Neural crest cell (in vitro differentiated cells): ENCODE measurements around the gene AXIN2. TPM values are rescaled to one million over a fixed set of nuclear protein-coding genes. Genes with fewer than 3 reads are reported as not detected.
"Not testable (repeated sequence)": the region's sequence is repeated elsewhere in the genome, so short reads cannot be mapped to it uniquely, and the experiment has no call there.

Experiments
- DNase-seq: peaks from one replicate; pipeline ENCODE4 v3.0.0; 2021; ENCODE audit warnings: low read depth, mixed read lengths, low spot score
- H3K27ac Mint-ChIP-seq: one replicate; pipeline ENCODE4 v1.8.0; 2021; ENCODE audit warnings: mild to moderate bottlenecking, mixed read lengths; ENCODE audit not compliant: unreplicated experiment
- H3K27me3 Mint-ChIP-seq: 2 replicates; pipeline ENCODE4 v1.8.0; 2021; ENCODE audit warnings: low read depth, mild to moderate bottlenecking, mixed read lengths
- H3K36me3 Mint-ChIP-seq: 2 replicates; pipeline ENCODE4 v1.8.0; 2021; ENCODE audit warnings: low read depth, mild to moderate bottlenecking, mixed read lengths
- H3K4me1 Mint-ChIP-seq: 2 replicates; pipeline ENCODE4 v1.8.0; 2021; ENCODE audit warnings: mixed read lengths
- H3K4me3 Mint-ChIP-seq: one replicate; pipeline ENCODE4 v1.8.0; 2021; ENCODE audit warnings: mild to moderate bottlenecking, mixed read lengths
- H3K9me3 Mint-ChIP-seq: 2 replicates; pipeline ENCODE4 v1.8.0; 2021; ENCODE audit warnings: mixed read lengths
- CTCF ChIP-seq: fragments of 200-600 bp; sonication (generic); conservative IDR thresholded peaks from 2 replicates; pipeline ENCODE4 v1.5.0; 2021; ENCODE audit warnings: antibody characterized with exemption, mild to moderate bottlenecking
- total RNA-seq: library from RNA; stranded (reverse); gene quantifications from 2 replicates; pipeline ENCODE4 v1.2.1, GENCODE V29; 2021

AXIN2 gene
- total RNA-seq, 1 donor from 2014 or later: 66.5 TPM

- Mint-ChIP-seq H3K36me3 (peaks cover 4% of the 10 kb centered on the region), H3K9me3 (peaks cover 16% of the 10 kb centered on the region), H3K4me1 (peaks cover 39% of the 10 kb centered on the region), H3K27me3 (no peaks in the 10 kb centered on the region), H3K27ac (no peak overlapping the region), H3K4me3 (no peak overlapping the region)
- TF ChIP-seq CTCF: no peak
- DNase-seq: no peak
Measured at GRCh38 chr17:65515512-65515911, 45.9 kb downstream of the AXIN2 start.

DNA sequence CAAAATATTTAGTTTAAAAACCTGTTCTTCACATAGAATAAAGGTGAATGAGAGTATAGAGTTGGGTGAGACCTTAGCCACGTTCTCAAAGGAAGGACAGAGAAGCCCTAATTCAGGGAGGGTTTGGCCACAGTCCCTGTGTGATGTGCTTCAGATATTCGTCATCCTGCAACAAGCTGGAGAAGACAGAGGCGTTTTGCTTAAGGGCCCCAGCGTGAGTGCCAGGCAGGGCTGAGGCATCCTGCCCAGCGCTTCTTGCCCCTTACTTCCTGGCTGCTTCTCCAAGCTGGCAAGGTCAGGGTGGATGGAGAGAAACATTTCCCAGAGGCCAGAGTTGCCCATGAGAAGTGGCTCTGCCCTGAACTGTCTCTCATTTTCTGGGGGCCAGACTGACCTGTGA, 46.9 kb downstream of the AXIN2 start:
- Mint-ChIP-seq H3K4me1 (peaks cover 34% of the 10 kb centered on the region), H3K4me3 (no peak overlapping the region), H3K9me3 (peaks cover 15% of the 10 kb centered on the region), H3K36me3 (peaks cover 4% of the 10 kb centered on the region), H3K27ac (no peak overlapping the region), H3K27me3 (no peaks in the 10 kb centered on the region)
- no peak for DNase-seq
- no peak for TF ChIP-seq CTCF

- H3K27ac Mint-ChIP-seq: no peak overlapping the region
- peaks cover 4% of the 10 kb centered on the region for H3K36me3 Mint-ChIP-seq
- H3K4me3 Mint-ChIP-seq: no peak overlapping the region
- peaks cover 29% of the 10 kb centered on the region for H3K4me1 Mint-ChIP-seq
- H3K9me3 Mint-ChIP-seq: peaks cover 12% of the 10 kb centered on the region
- no peaks in the 10 kb centered on the region for H3K27me3 Mint-ChIP-seq
- DNase-seq: no peak
- TF ChIP-seq CTCF: no peak
Measured at GRCh38 chr17:65514082-65514481, 47.4 kb downstream of the AXIN2 start.

DNA sequence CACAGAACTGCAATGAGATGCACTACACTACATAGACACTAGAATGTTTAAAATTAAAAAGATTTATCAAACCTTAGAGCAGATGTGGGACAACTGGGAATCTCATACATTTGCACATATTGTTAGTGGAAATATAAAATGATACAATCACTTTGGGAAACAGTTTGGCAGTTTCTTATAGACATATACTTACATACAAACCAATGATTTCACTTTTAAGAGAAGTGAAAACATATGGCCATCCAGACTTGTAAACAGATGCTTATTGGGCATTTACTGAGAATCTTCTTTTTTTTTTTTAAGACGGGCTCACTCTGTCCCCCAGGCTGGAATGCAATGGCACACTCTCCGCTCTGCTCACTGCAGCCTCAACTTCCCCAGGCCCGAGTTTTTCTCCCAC, 50.1 kb downstream of the AXIN2 start:
- no peak overlapping the region for H3K27ac Mint-ChIP-seq
- H3K36me3 Mint-ChIP-seq: peaks cover 4% of the 10 kb centered on the region
- peaks cover 10% of the 10 kb centered on the region for H3K9me3 Mint-ChIP-seq
- no peak for TF ChIP-seq CTCF
- no peak overlapping the region for H3K4me3 Mint-ChIP-seq
- no peaks in the 10 kb centered on the region for H3K27me3 Mint-ChIP-seq
- no peak for DNase-seq
- peaks cover 16% of the 10 kb centered on the region for H3K4me1 Mint-ChIP-seq

- Mint-ChIP-seq H3K27me3 (no peaks in the 10 kb centered on the region), H3K4me1 (peaks cover 9% of the 10 kb centered on the region), H3K27ac (no peak overlapping the region), H3K4me3 (no peak overlapping the region), H3K9me3 (peaks cover 14% of the 10 kb centered on the region), H3K36me3 (peaks cover 4% of the 10 kb centered on the region)
- TF ChIP-seq CTCF: no peak
- DNase-seq: no peak
Measured at GRCh38 chr17:65509032-65509431, 52.4 kb downstream of the AXIN2 start.

- not testable (repeated sequence) for H3K36me3 Mint-ChIP-seq, H3K4me3 Mint-ChIP-seq, H3K4me1 Mint-ChIP-seq, H3K9me3 Mint-ChIP-seq, H3K27me3 Mint-ChIP-seq, H3K27ac Mint-ChIP-seq, DNase-seq
Measured at GRCh38 chr17:65504673-65505072, 56.8 kb downstream of the AXIN2 start.
